ENCODE results near the gene PPP1R3C. TPM values are rescaled to one million over a fixed set of nuclear protein-coding genes. Genes with fewer than 3 reads are reported as not detected.

The PPP1R3C gene
- total RNA-seq, 2 donors from 2014 or later: 58.0 to 250 TPM

GRCh38 chr10:91603931-91604331, 28.9 kb downstream of the PPP1R3C start:
- Histone ChIP-seq H3K9me3 (peaks cover 0 to 9% of the 10 kb centered on the region in 2 donors), H3K36me3 (no peaks in the 10 kb centered on the region), H3K27me3 (no peaks in the 10 kb centered on the region), H3K27ac (peak overlapping the region; percentile 46 to 59), H3K4me3 (no peak overlapping the region), H3K4me1 (peaks cover 3 to 56% of the 10 kb centered on the region in 2 donors)
- no peak for TF ChIP-seq CTCF (IDR thresholded peaks at IDR 0.05)
- no peak for DNase-seq (ENCODE audit: low spot score)

- no peaks in the 10 kb centered on the region for H3K27me3 ChIP-seq
- TF ChIP-seq CTCF (IDR thresholded peaks at IDR 0.05): no peak
- H3K9me3 ChIP-seq: peaks cover 0 to 9% of the 10 kb centered on the region in 2 donors
- no peak overlapping the region for H3K4me3 ChIP-seq
- H3K27ac ChIP-seq: no peak overlapping the region
- H3K4me1 ChIP-seq: peaks cover 3 to 54% of the 10 kb centered on the region in 2 donors
- H3K36me3 ChIP-seq: no peaks in the 10 kb centered on the region
- no peak for DNase-seq (ENCODE audit: low spot score)
These were observed 29.9 kb downstream of the PPP1R3C start for GRCh38 chr10:91602868-91603568.

DNA sequence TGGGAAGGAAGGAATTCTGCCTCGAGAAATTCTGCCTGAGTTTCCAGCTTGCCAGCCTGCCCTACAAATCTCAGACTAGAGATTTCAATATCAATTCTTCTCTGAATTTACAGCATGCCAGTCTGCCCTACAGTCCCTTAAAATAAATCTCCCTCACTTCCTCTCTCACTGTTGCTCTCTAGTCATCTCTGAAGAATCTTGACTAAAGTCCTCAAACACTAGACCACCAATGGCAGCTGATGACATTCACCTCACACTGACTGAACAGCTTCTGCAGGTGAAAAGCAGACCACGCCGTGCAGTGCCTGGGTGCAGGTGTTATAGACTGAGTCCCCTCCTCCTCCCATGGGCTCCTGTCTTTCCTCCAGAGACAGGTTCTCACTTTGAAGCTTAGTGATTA, 30.4 kb downstream of the PPP1R3C start:
- Histone ChIP-seq H3K27me3 (no peaks in the 10 kb centered on the region), H3K4me1 (peaks cover under 1 to 54% of the 10 kb centered on the region in 2 donors), H3K36me3 (no peaks in the 10 kb centered on the region), H3K27ac (no peak overlapping the region), H3K4me3 (no peak overlapping the region), H3K9me3 (peaks cover 0 to 9% of the 10 kb centered on the region in 2 donors)
- DNase-seq (ENCODE audit: low spot score): no peak
- TF ChIP-seq CTCF (IDR thresholded peaks at IDR 0.05): no peak

DNA sequence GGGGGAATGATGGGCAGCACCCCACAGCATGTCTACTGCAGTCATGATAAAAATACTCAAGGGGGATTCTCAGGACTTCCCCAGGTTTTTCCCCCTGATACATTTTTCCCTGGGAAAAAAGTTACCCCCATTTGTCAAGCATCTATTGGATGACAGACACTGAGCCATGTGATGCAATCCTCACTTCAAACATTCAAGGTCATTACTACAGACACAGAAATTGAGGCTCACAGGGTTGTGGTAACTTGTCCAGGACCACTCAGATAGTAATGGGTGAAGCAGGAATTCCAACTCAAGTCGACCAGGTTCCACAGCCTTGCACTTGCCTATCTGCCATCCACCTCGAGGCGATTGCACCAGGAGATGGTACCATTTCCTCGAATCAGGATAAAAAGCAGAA, 31.7 kb downstream of the PPP1R3C start:
- Histone ChIP-seq H3K4me1 (peaks cover 0 to 64% of the 10 kb centered on the region in 2 donors), H3K4me3 (no peak overlapping the region), H3K36me3 (no peaks in the 10 kb centered on the region), H3K27ac (no peak overlapping the region), H3K9me3 (peaks cover 0 to 8% of the 10 kb centered on the region in 2 donors), H3K27me3 (no peaks in the 10 kb centered on the region)
- TF ChIP-seq CTCF (IDR thresholded peaks at IDR 0.05): no peak
- DNase-seq (ENCODE audit: low spot score): no peak

- peaks cover 0 to 58% of the 10 kb centered on the region in 2 donors for H3K4me1 ChIP-seq
These were observed 34.5 kb downstream of the PPP1R3C start for GRCh38 chr10:91598211-91598977.

More at GRCh38 chr10:91598211-91598977, 34.5 kb downstream of the PPP1R3C start:
- Histone ChIP-seq H3K27ac (peak overlapping the region; percentile 86 to 89), H3K4me3 (no peak overlapping the region), H3K36me3 (no peaks in the 10 kb centered on the region), H3K9me3 (no peaks in the 10 kb centered on the region), H3K27me3 (no peaks in the 10 kb centered on the region)
- no peak for TF ChIP-seq CTCF (IDR thresholded peaks at IDR 0.05)
- no peak for DNase-seq (ENCODE audit: low spot score)

All from right atrium auricular region (tissue), 2 donors.